Neural progenitor cell (in vitro differentiated cells): ENCODE measurements around the gene TCF23. TPM values are rescaled to one million over a fixed set of nuclear protein-coding genes. Genes with fewer than 3 reads are reported as not detected.

Experiments used
- DNase-seq: peaks from one replicate; pipeline ENCODE4 v3.0.0-alpha.2; 2016; ENCODE audit warnings: low spot score
- H2AFZ ChIP-seq: fragments of 200-600 bp; sonication (generic); replicated peaks from 2 replicates; pipeline ENCODE4 v1.6.1; 2016; ENCODE audit warnings: antibody characterized with exemption
- H3F3A ChIP-seq: fragments of 200-600 bp; sonication (generic); 2 replicates; pipeline ENCODE4 v1.6.1; 2016; ENCODE audit warnings: antibody characterized with exemption, low read depth
- H3K27ac ChIP-seq: fragments of 200-600 bp; sonication (generic); 2 replicates; pipeline ENCODE4 v1.5.1; 2016; ENCODE audit warnings: mild to moderate bottlenecking
- H3K27me3 ChIP-seq: fragments of 200-600 bp; sonication (generic); 2 replicates; pipeline ENCODE4 v1.6.1; 2016; ENCODE audit warnings: mild to moderate bottlenecking, moderate library complexity
- H3K36me3 ChIP-seq: fragments of 200-600 bp; sonication (generic); 2 replicates; pipeline ENCODE4 v1.5.1; 2016
- H3K4me1 ChIP-seq: fragments of 200-600 bp; sonication (generic); 2 replicates; pipeline ENCODE4 v1.6.1; 2016; ENCODE audit warnings: mixed run types
- H3K4me2 ChIP-seq: fragments of 200-600 bp; sonication (generic); 2 replicates; pipeline ENCODE4 v1.6.1; 2016
- H3K4me3 ChIP-seq: fragments of 200-600 bp; sonication (generic); 2 replicates; pipeline ENCODE4 v1.5.1; 2016
- H3K79me2 ChIP-seq: fragments of 200-600 bp; sonication (generic); 2 replicates; pipeline ENCODE4 v1.6.1; 2016; ENCODE audit warnings: low read depth
- H3K9ac ChIP-seq: fragments of 200-600 bp; sonication (generic); 2 replicates; pipeline ENCODE4 v1.6.1; 2016
- H3K9me3 ChIP-seq: fragments of 200-600 bp; sonication (generic); 2 replicates; pipeline ENCODE4 v1.5.1; 2016; ENCODE audit warnings: low read depth
- H4K20me1 ChIP-seq: fragments of 200-600 bp; sonication (generic); 2 replicates; pipeline ENCODE4 v1.6.1; 2016; ENCODE audit warnings: low read depth
- H3K27ac Mint-ChIP-seq: 3 replicates; pipeline ENCODE4 v1.8.0; 2021; ENCODE audit warnings: mixed read lengths
- H3K27me3 Mint-ChIP-seq: 2 replicates; pipeline ENCODE4 v1.8.0; 2022; ENCODE audit warnings: low read depth, mild to moderate bottlenecking, inconsistent platforms, moderate library complexity, mixed read lengths; ENCODE audit not compliant: insufficient read depth
- H3K36me3 Mint-ChIP-seq: 3 replicates; pipeline ENCODE4 v1.8.0; 2021; ENCODE audit warnings: mixed read lengths
- H3K4me1 Mint-ChIP-seq: 3 replicates; pipeline ENCODE4 v1.8.0; 2021; ENCODE audit warnings: mixed read lengths
- H3K4me3 Mint-ChIP-seq: 3 replicates; pipeline ENCODE4 v1.8.0; 2021; ENCODE audit warnings: mild to moderate bottlenecking, moderate library complexity, mixed read lengths
- H3K9me3 Mint-ChIP-seq: 3 replicates; pipeline ENCODE4 v1.8.0; 2020; ENCODE audit warnings: mixed read lengths
- CTCF ChIP-seq: fragments of 200-600 bp; sonication (generic); IDR thresholded peaks from 2 replicates; pipeline ENCODE4 v1.5.1; 2017; ENCODE audit warnings: antibody characterized with exemption, mild to moderate bottlenecking
- EZH2 ChIP-seq: fragments of 200-600 bp; sonication (generic); IDR thresholded peaks from 2 replicates; pipeline ENCODE4 v1.6.1; 2017; ENCODE audit warnings: antibody characterized with exemption, mild to moderate bottlenecking, moderate library complexity
- EZH2phosphoT487 ChIP-seq: fragments of 200-600 bp; sonication (generic); IDR thresholded peaks from 2 replicates; pipeline ENCODE4 v1.6.1; 2017; ENCODE audit warnings: antibody characterized with exemption
- total RNA-seq: library from RNA; depleted of rRNA; stranded (reverse); fragments of >200 nt; gene quantifications from 2 replicates; pipeline ENCODE4 v1.2.3, GENCODE V29; 2015; ENCODE audit warnings: low replicate concordance

The TCF23 gene
- total RNA-seq, 1 donor from 2014 or later = not detected

DNA sequence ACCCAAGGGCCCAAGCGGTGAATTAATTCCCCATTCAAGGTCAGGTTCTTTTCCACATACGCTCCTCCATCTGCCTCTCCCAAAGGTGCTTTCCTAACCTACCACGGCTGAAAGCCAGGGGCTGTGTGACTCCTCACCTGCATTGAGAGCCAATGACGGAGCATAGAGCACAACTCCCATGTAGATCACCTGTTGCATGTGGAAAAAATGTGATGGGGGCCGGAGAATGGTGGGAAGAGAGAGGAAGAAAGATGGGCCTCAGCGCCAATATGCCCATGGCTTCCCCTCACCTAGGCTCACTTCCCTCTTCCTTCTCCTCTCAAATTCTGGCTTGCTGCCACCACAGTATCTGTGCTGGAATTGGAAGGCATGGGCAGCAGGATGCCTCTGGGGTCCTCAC lies 57.5 kb downstream of the TCF23 start:
- H3K36me3 Mint-ChIP-seq = peaks cover 29% of the 10 kb centered on the region
- H3K9me3 Mint-ChIP-seq = no peaks in the 10 kb centered on the region
- peaks cover 10% of the 10 kb centered on the region for H3K4me1 Mint-ChIP-seq
- Histone ChIP-seq H3F3A (peaks cover 9% of the 10 kb centered on the region), H3K27me3 (no peaks in the 10 kb centered on the region), H3K79me2 (peaks cover 42% of the 10 kb centered on the region), H3K4me3 (no peak overlapping the region), H4K20me1 (peaks cover 6% of the 10 kb centered on the region), H3K4me2 (no peak overlapping the region), H3K27ac (no peak overlapping the region), H3K36me3 (no peaks in the 10 kb centered on the region), H3K9ac (no peak overlapping the region), H2AFZ (no peak overlapping the region), H3K4me1 (peaks cover 28% of the 10 kb centered on the region), H3K9me3 (no peaks in the 10 kb centered on the region)
- no peak for DNase-seq
- H3K27me3 Mint-ChIP-seq = peaks cover 12% of the 10 kb centered on the region
- H3K4me3 Mint-ChIP-seq = no peak overlapping the region
- H3K27ac Mint-ChIP-seq = no peak overlapping the region
- TF ChIP-seq CTCF (no peak), EZH2phosphoT487 (no peak), EZH2 (no peak)

Other genes starting within 250 kb of the TCF23 start
- 3.1 and 6.2 TPM in 2 replicates for gene MAPRE3, start 178.4 kb upstream of the TCF23 start, total RNA-seq
- 18.1 and 26.1 TPM in 2 replicates for gene TMEM214, start 116.0 kb upstream of the TCF23 start, total RNA-seq
- 68.3 and 84.7 TPM in 2 replicates for gene AGBL5, start 97.3 kb upstream of the TCF23 start, total RNA-seq
- gene OST4, start 77.3 kb upstream of the TCF23 start, total RNA-seq = 84.6 and 256 TPM in 2 replicates
- gene EMILIN1, start 70.4 kb upstream of the TCF23 start, total RNA-seq = 0.15 and 5.1 TPM in 2 replicates
- gene KHK, start 62.2 kb upstream of the TCF23 start, total RNA-seq = 3.3 and 5.0 TPM in 2 replicates
- gene CGREF1, start 29.9 kb upstream of the TCF23 start, total RNA-seq = 2.1 and 3.0 TPM in 2 replicates
- 0.65 and 1.1 TPM in 2 replicates for gene ABHD1, start 25.2 kb upstream of the TCF23 start, total RNA-seq
- 25.1 and 39.8 TPM in 2 replicates for gene PREB, start 14.4 kb upstream of the TCF23 start, total RNA-seq
- gene PRR30, start 9.6 kb upstream of the TCF23 start, total RNA-seq = not detected in 2 replicates
- gene ATRAID, start 63.0 kb downstream of the TCF23 start, total RNA-seq = 133 and 142 TPM in 2 replicates
- gene SLC5A6, start 63.3 kb downstream of the TCF23 start, total RNA-seq = 42.8 and 88.9 TPM in 2 replicates
- gene CAD, start 68.4 kb downstream of the TCF23 start, total RNA-seq = 26.5 and 51.8 TPM in 2 replicates
- 0.56 and 1.4 TPM in 2 replicates for gene SLC30A3, start 114.0 kb downstream of the TCF23 start, total RNA-seq
- not detected in 2 replicates for gene DNAJC5G, start 126.4 kb downstream of the TCF23 start, total RNA-seq
- 0.12 TPM in 1 of 2 replicates, not detected in the other for gene TRIM54, start 133.4 kb downstream of the TCF23 start, total RNA-seq
- 0.56 and 1.2 TPM in 2 replicates for gene UCN, start 159.4 kb downstream of the TCF23 start, total RNA-seq
- 71.4 and 78.0 TPM in 2 replicates for gene MPV17, start 174.1 kb downstream of the TCF23 start, total RNA-seq
- gene GTF3C2, start 207.8 kb downstream of the TCF23 start, total RNA-seq = 57.3 and 73.9 TPM in 2 replicates
- 25.5 and 38.2 TPM in 2 replicates for gene EIF2B4, start 221.3 kb downstream of the TCF23 start, total RNA-seq
- 65.2 and 92.6 TPM in 2 replicates for gene SNX17, start 221.6 kb downstream of the TCF23 start, total RNA-seq
- gene ZNF513, start 231.7 kb downstream of the TCF23 start, total RNA-seq = 6.1 and 23.2 TPM in 2 replicates